ENCODE measurements around the gene NSG2.

DNA sequence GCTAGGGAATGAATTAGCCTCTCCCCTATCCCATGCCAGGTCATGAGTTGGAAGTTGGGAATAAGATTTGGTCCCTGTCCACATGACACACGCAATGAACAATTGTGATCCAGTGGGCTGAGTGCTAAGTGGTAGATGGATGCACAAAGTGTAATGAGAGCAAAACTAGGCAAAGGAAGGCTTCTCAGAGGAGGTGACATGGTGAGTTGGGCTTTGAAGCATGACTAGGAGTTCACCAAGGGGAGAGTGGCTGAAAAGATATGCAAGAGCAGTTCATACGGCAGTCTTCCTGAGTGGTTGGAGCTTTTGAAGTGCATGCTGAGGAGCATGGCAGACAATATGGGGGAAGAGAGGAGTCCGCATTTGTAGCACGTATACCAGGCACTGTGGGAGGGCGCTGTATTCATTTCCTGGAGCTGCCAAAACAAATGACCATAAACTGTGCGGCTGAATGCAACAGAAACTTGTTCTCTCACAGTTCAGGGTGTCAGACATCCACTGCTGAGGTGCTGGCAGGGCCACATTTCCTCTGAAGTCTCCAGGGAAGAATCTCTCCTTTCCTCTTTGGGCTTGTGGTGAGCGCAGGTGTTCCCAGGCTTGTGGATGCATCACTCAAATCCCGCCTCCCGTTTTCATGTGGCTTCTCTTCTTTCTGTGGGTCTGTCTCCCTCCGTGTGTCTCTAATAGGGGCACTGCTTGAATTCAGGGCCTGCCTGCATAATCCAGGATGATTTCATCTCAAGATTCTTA lies 49.5 kb downstream of the NSG2 start:
- TF ChIP-seq, protein P1, sequence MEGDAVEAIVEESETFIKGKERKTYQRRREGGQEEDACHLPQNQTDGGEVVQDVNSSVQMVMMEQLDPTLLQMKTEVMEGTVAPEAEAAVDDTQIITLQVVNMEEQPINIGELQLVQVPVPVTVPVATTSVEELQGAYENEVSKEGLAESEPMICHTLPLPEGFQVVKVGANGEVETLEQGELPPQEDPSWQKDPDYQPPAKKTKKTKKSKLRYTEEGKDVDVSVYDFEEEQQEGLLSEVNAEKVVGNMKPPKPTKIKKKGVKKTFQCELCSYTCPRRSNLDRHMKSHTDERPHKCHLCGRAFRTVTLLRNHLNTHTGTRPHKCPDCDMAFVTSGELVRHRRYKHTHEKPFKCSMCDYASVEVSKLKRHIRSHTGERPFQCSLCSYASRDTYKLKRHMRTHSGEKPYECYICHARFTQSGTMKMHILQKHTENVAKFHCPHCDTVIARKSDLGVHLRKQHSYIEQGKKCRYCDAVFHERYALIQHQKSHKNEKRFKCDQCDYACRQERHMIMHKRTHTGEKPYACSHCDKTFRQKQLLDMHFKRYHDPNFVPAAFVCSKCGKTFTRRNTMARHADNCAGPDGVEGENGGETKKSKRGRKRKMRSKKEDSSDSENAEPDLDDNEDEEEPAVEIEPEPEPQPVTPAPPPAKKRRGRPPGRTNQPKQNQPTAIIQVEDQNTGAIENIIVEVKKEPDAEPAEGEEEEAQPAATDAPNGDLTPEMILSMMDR (conservative IDR thresholded peaks at IDR 0.05; ENCODE audit: low read length), result no peak
- no peak for TF ChIP-seq EZH2phosphoT487 (IDR thresholded peaks at IDR 0.05; ENCODE audit: borderline replicate concordance)
